ENCODE measurements around the gene ANKRD42. TPM values are rescaled to one million over a fixed set of nuclear protein-coding genes. Genes with fewer than 3 reads are reported as not detected.

ANKRD42 gene
- total and polyA plus RNA-seq, 9 of the 15 experiments (the other 6 are each of a cell fraction or from before 2014, with no cell fraction given) = 2.8 to 9.1 (median 6.1) TPM

DNA sequence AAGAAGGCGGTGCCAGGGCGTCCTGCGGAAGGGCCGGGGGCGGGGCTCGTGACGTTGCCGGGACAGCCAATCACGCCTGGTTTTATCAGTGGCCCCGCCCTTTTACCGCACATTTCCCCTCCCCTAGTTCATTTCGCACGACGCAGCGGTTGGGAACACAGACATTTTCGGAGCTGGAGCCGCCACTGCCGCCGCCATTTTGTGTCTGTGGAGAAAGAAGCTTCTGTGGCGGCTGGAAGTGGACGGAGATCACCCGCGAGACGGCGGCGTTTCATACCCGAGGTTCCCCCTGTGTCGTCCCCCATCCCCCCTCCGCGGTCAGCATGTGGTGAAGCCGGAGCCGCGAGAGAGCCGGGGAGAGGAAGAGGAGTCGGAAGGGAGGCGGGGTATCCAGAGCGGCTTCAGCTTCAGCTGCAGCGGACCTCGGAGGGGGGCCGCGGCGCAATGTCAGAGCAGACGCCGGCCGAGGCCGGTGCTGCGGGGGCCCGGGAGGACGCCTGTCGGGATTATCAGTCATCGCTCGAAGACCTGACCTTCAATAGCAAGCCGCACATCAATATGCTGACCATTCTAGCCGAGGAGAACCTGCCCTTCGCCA, 36.4 kb upstream of the ANKRD42 start, which contains the start of gene PCF11 (continued):
- TF ChIP-seq NR2F6 (CRISPR knock-in tag; IDR thresholded peaks at IDR 0.05) (0 out of 2 replicates have a peak, but pooled peaks have one; percentile 14), TSC22D4 (tag; IDR thresholded peaks at IDR 0.05) (no peak), PML (IDR thresholded peaks at IDR 0.05; ENCODE audit: low read length) (peak; percentile 95), CHCHD3 (CRISPR knock-in tag; IDR thresholded peaks at IDR 0.05) (peak; percentile 54; the same call in 1 of the 2 replicates), SAFB (IDR thresholded peaks at IDR 0.05; ENCODE audit: borderline replicate concordance, low read depth, low read length) (peak; percentile 57; the same call in 1 of the 2 replicates), CHD4 (IDR thresholded peaks at IDR 0.05; ENCODE audit: insufficient read depth, insufficient replicate concordance, low read depth, low read length, poor library complexity, severe bottlenecking) (no peak), ZNF655 (CRISPR knock-in tag; IDR thresholded peaks at IDR 0.05) (no peak), HNRNPLL (IDR thresholded peaks at IDR 0.05; ENCODE audit: low read depth, low read length, poor library complexity, severe bottlenecking) (peak; percentile 89), RBM39 (optimal IDR thresholded peaks at IDR 0.05; ENCODE audit: low read depth, low read length) (no peak), RCOR1 (IDR thresholded peaks at IDR 0.05; ENCODE audit: borderline replicate concordance in 1 of 2, low read depth in 2 of 2, low read length in 2 of 2) (no peak), ZBTB2 (IDR thresholded peaks at IDR 0.05) (no peak), NCOA2 (IDR thresholded peaks at IDR 0.05; ENCODE audit: partially characterized antibody in 2 of 2) (no peak), CBFA2T3 (IDR thresholded peaks at IDR 0.05) (no peak), SIX5 (IDR thresholded peaks at IDR 0.05; ENCODE audit: borderline replicate concordance in 1 of 2, insufficient read depth in 1 of 2, low read depth in 1 of 2, low read length in 2 of 2) (no peak), VEZF1 (CRISPR knock-in tag; IDR thresholded peaks at IDR 0.05) (no peak)
- TF ChIP-seq, protein P1, sequence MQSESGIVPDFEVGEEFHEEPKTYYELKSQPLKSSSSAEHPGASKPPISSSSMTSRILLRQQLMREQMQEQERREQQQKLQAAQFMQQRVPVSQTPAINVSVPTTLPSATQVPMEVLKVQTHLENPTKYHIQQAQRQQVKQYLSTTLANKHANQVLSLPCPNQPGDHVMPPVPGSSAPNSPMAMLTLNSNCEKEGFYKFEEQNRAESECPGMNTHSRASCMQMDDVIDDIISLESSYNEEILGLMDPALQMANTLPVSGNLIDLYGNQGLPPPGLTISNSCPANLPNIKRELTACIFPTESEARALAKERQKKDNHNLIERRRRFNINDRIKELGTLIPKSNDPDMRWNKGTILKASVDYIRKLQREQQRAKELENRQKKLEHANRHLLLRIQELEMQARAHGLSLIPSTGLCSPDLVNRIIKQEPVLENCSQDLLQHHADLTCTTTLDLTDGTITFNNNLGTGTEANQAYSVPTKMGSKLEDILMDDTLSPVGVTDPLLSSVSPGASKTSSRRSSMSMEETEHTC (IDR thresholded peaks at IDR 0.05) = no peak
- TF ChIP-seq, protein P2, sequence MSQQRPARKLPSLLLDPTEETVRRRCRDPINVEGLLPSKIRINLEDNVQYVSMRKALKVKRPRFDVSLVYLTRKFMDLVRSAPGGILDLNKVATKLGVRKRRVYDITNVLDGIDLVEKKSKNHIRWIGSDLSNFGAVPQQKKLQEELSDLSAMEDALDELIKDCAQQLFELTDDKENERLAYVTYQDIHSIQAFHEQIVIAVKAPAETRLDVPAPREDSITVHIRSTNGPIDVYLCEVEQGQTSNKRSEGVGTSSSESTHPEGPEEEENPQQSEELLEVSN (IDR thresholded peaks at IDR 0.05; ENCODE audit: borderline replicate concordance in 1 of 2, extremely low read depth in 1 of 2, insufficient read depth in 1 of 2, insufficient read length in 1 of 2, low read depth in 1 of 2, low read length in 1 of 2, poor library complexity in 1 of 2, severe bottlenecking in 1 of 2) = no peak
- TF ChIP-seq, protein P3, sequence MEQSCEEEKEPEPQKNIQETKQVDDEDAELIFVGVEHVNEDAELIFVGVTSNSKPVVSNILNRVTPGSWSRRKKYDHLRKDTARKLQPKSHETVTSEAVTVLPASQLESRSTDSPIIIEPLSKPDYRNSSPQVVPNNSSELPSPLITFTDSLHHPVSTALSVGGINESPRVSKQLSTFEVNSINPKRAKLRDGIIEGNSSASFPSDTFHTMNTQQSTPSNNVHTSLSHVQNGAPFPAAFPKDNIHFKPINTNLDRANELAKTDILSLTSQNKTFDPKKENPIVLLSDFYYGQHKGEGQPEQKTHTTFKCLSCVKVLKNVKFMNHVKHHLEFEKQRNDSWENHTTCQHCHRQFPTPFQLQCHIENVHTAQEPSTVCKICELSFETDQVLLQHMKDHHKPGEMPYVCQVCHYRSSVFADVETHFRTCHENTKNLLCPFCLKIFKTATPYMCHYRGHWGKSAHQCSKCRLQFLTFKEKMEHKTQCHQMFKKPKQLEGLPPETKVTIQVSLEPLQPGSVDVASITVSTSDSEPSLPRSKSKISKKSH (CRISPR knock-in tag; IDR thresholded peaks at IDR 0.05) = no peak
